H1 (cell line): ENCODE data around the gene CLEC16A. TPM values are rescaled to one million over a fixed set of nuclear protein-coding genes. Genes with fewer than 3 reads are reported as not detected.

Source experiments
- CTCF ChIA-PET: fragments of 300-600 bp; sonication (Branson Sonifier 250); formaldehyde crosslinking; loops from one replicate; lab custom pipeline; 2021; ENCODE audit not compliant: partially characterized antibody; lab: Charles Lee
- POLR2A ChIA-PET: fragments of 300-600 bp; sonication (Branson Sonifier 250); formaldehyde crosslinking; loops from one replicate; lab custom pipeline; 2021; ENCODE audit warnings: inconsistent platforms; ENCODE audit not compliant: partially characterized antibody; lab: Charles Lee
- DNase-seq, 2 experiments: peaks; one replicate each; pipeline versions ENCODE4 v3.0.0 to v3.0.0-alpha.2; 2010 to 2022; ENCODE audit warnings: low spot score in 2 of 2, low read depth in 1 of 2, mixed read lengths in 1 of 2
- FAIRE-seq: peaks from 2 replicates; lab custom pipeline; 2011; peaks lifted over from hg19 to GRCh38; lab: Jason Lieb, UNC
- H2AFZ ChIP-seq: 2 replicates; pipeline ENCODE4 v1.8.1; 2012; ENCODE audit warnings: low read length, inconsistent platforms
- H2AK5ac ChIP-seq: 2 replicates; pipeline ENCODE4 v1.6.1; 2013; ENCODE audit warnings: low read depth, low read length
- H2BK120ac ChIP-seq: replicated peaks from 2 replicates; pipeline ENCODE3; 2013; ENCODE audit warnings: low read depth, low read length, inconsistent platforms
- H2BK12ac ChIP-seq: 2 replicates; pipeline ENCODE4 v1.6.1; 2013; ENCODE audit warnings: low read depth, low read length
- H2BK15ac ChIP-seq: 2 replicates; pipeline ENCODE4 v1.6.1; 2013; ENCODE audit warnings: low read length
- H2BK20ac ChIP-seq: 2 replicates; pipeline ENCODE4 v1.6.1; 2013; ENCODE audit warnings: low read length
- H2BK5ac ChIP-seq: 2 replicates; pipeline ENCODE4 v1.6.1; 2013; ENCODE audit warnings: low read depth, low read length
- H3K14ac ChIP-seq: 2 replicates; pipeline ENCODE4 v1.6.1; 2013; ENCODE audit warnings: inconsistent platforms; ENCODE audit not compliant: insufficient read length
- H3K18ac ChIP-seq: 2 replicates; pipeline ENCODE4 v1.6.1; 2013; ENCODE audit warnings: low read length; ENCODE audit errors: extremely low read depth
- H3K23ac ChIP-seq: 2 replicates; pipeline ENCODE4 v1.6.1; 2013; ENCODE audit warnings: inconsistent platforms; ENCODE audit not compliant: insufficient read length
- H3K23me2 ChIP-seq: 2 replicates; pipeline ENCODE4 v1.6.1; 2013; ENCODE audit warnings: low read depth, low read length
- H3K27ac ChIP-seq: 2 replicates; pipeline ENCODE4 v1.6.1; 2011; ENCODE audit warnings: low read depth, low read length, inconsistent platforms
- H3K27me3 ChIP-seq, 4 experiments: replicated peaks in 1 of 4; 1 replicate in 1 of 4; 2 replicates in 3 of 4; pipeline versions ENCODE4 v1.6.1 to v1.8.1; 2011 to 2013; ENCODE audit warnings: low read length in 3 of 4, mild to moderate bottlenecking in 3 of 4, inconsistent platforms in 2 of 4, mixed read lengths in 2 of 4, moderate library complexity in 1 of 4; ENCODE audit not compliant: control insufficient read depth in 3 of 4, insufficient read depth in 3 of 4; ENCODE audit errors: extremely low read depth in 1 of 4
- H3K36me3 ChIP-seq, 4 experiments: 2 replicates each; pipeline versions ENCODE4 v1.6.1 to v1.8.1; 2011 to 2013; ENCODE audit warnings: mild to moderate bottlenecking in 4 of 4, low read length in 3 of 4, moderate library complexity in 2 of 4, control low read depth in 1 of 4, inconsistent platforms in 1 of 4; ENCODE audit not compliant: insufficient read depth in 4 of 4, control insufficient read depth in 2 of 4
- H3K4ac ChIP-seq: replicated peaks from 2 replicates; pipeline ENCODE3; 2013; ENCODE audit warnings: low read length, low read depth, mixed read lengths, inconsistent platforms; ENCODE audit not compliant: insufficient read length
- H3K4me1 ChIP-seq, 4 experiments: replicated peaks in 1 of 4; 1 replicate in 1 of 4; 2 replicates in 3 of 4; pipeline versions ENCODE4 v1.6.1 to v1.8.1; 2011 to 2013; ENCODE audit warnings: low read length in 3 of 4, inconsistent platforms in 2 of 4, mixed read lengths in 1 of 4; ENCODE audit not compliant: insufficient read depth in 4 of 4, control insufficient read depth in 3 of 4
- H3K4me2 ChIP-seq, 2 experiments: 2 replicates each; pipeline versions ENCODE4 v1.6.1 to v1.8.1; 2011 to 2013; ENCODE audit warnings: low read depth in 2 of 2, low read length in 2 of 2, control low read depth in 1 of 2, inconsistent platforms in 1 of 2, mild to moderate bottlenecking in 1 of 2; ENCODE audit not compliant: insufficient read depth in 1 of 2
- H3K4me3 ChIP-seq, 4 experiments: fragments of 200-600, 300-600 bp in 1 of 4; sonication (generic), shearing (Covaris generic), sonication (Bioruptor Twin) in 1 of 4; 2 replicates each; pipeline versions ENCODE4 v1.5.1 to v1.8.1; 2011 to 2016; ENCODE audit warnings: low read length in 4 of 4, low read depth in 3 of 4, control low read depth in 2 of 4, inconsistent platforms in 2 of 4, mild to moderate bottlenecking in 2 of 4, mixed read lengths in 1 of 4, moderate library complexity in 1 of 4; ENCODE audit not compliant: insufficient read depth in 2 of 4; ENCODE audit errors: extremely low read depth in 1 of 4
- H3K56ac ChIP-seq: replicated peaks from 2 replicates; pipeline ENCODE3; 2013; ENCODE audit warnings: low read depth, mild to moderate bottlenecking, mixed read lengths, low read length, inconsistent platforms; ENCODE audit not compliant: insufficient read length
- H3K79me1 ChIP-seq: 2 replicates; pipeline ENCODE4 v1.6.1; 2013; ENCODE audit warnings: low read depth, low read length, control low read depth
- H3K79me2 ChIP-seq, 2 experiments: 2 replicates each; pipeline versions ENCODE4 v1.6.1 to v1.8.1; 2012 to 2013; ENCODE audit warnings: low read length in 2 of 2, mild to moderate bottlenecking in 2 of 2, inconsistent platforms in 1 of 2; ENCODE audit not compliant: insufficient read depth in 2 of 2, control insufficient read depth in 1 of 2
- H3K9ac ChIP-seq, 4 experiments: replicated peaks in 1 of 4; 1 replicate in 1 of 4; 2 replicates in 3 of 4; pipeline versions ENCODE4 v1.6.1 to v1.8.1; 2011 to 2013; ENCODE audit warnings: low read depth in 3 of 4, low read length in 3 of 4, control low read depth in 2 of 4, mild to moderate bottlenecking in 2 of 4, moderate library complexity in 2 of 4, inconsistent platforms in 1 of 4; ENCODE audit errors: extremely low read depth in 1 of 4
- H3K9me3 ChIP-seq, 2 experiments: 2 replicates each; pipeline versions ENCODE4 v1.6.1 to v1.8.1; 2012 to 2013; ENCODE audit warnings: mild to moderate bottlenecking in 2 of 2, moderate library complexity in 2 of 2, control low read depth in 1 of 2, inconsistent platforms in 1 of 2, low read depth in 1 of 2, low read length in 1 of 2, mixed read lengths in 1 of 2; ENCODE audit not compliant: insufficient read depth in 2 of 2
- H4K20me1 ChIP-seq, 2 experiments: replicated peaks in 1 of 2; 2 replicates each; pipeline versions ENCODE3 to v1.8.1; 2011 to 2013; ENCODE audit warnings: inconsistent platforms in 2 of 2, low read length in 2 of 2, mild to moderate bottlenecking in 1 of 2; ENCODE audit not compliant: insufficient read depth in 2 of 2, control insufficient read depth in 1 of 2
- H4K5ac ChIP-seq: 2 replicates; pipeline ENCODE4 v1.6.1; 2013; ENCODE audit warnings: low read length, low read depth, mixed read lengths, inconsistent platforms; ENCODE audit not compliant: insufficient read length
- H4K8ac ChIP-seq: 2 replicates; pipeline ENCODE4 v1.8.0; 2013; ENCODE audit warnings: mild to moderate bottlenecking, moderate library complexity, low read length, inconsistent platforms; ENCODE audit not compliant: insufficient read depth; ENCODE audit errors: extremely low read depth
- H4K91ac ChIP-seq: replicated peaks from 2 replicates; pipeline ENCODE3; 2013; ENCODE audit warnings: low read length, mixed read lengths, inconsistent platforms; ENCODE audit not compliant: insufficient read length
- BCL11A ChIP-seq, 2 experiments: IDR thresholded peaks; one replicate each; pipeline ENCODE4 v1.6.1; 2011; ENCODE audit warnings: low read depth in 2 of 2, low read length in 2 of 2, mild to moderate bottlenecking in 2 of 2
- CEBPB ChIP-seq: IDR thresholded peaks from 2 replicates; pipeline ENCODE4 v1.6.1; 2012; ENCODE audit warnings: low read depth, low read length
- CTBP2 ChIP-seq: IDR thresholded peaks from 2 replicates; pipeline ENCODE4 v1.7.0; 2011; ENCODE audit warnings: borderline replicate concordance, mild to moderate bottlenecking, moderate library complexity, mixed read lengths, low read length; ENCODE audit not compliant: insufficient read depth, insufficient read length
- GABPA ChIP-seq: IDR thresholded peaks from 2 replicates; pipeline ENCODE4 v1.6.1; 2011; ENCODE audit warnings: mild to moderate bottlenecking, low read length, moderate library complexity, borderline replicate concordance; ENCODE audit not compliant: insufficient read depth
- MAFK ChIP-seq: IDR thresholded peaks from 2 replicates; pipeline ENCODE4 v1.6.1; 2012; ENCODE audit warnings: low read depth, mild to moderate bottlenecking, improper control_type of control experiment, low read length
- PHF8 ChIP-seq: fragments of 200-600 bp; sonication (generic); conservative IDR thresholded peaks from 2 replicates; pipeline ENCODE4 v1.7.1; 2012; ENCODE audit warnings: low read depth, mild to moderate bottlenecking, inconsistent platforms, low read length, moderate library complexity
- SAP30 ChIP-seq: fragments of 300-600 bp; sonication (generic); IDR thresholded peaks from 2 replicates; pipeline ENCODE4 v1.7.1; 2012; ENCODE audit warnings: low read length, moderate library complexity, mild to moderate bottlenecking, inconsistent platforms; ENCODE audit not compliant: insufficient read depth, insufficient replicate concordance
- SIN3A ChIP-seq, 2 experiments: IDR thresholded peaks in 1 of 2; conservative IDR thresholded peaks in 1 of 2; 2 replicates each; pipeline ENCODE4 v1.6.1; 2011 to 2012; ENCODE audit warnings: low read length in 2 of 2, improper control_type of control experiment in 1 of 2, low read depth in 1 of 2, mild to moderate bottlenecking in 1 of 2
- SIRT6 ChIP-seq: IDR thresholded peaks from one replicate; pipeline ENCODE4 v1.7.1; 2012; ENCODE audit warnings: low read length, inconsistent platforms
- TAF1 ChIP-seq: IDR thresholded peaks from 2 replicates; pipeline ENCODE4 v1.6.1; 2011; ENCODE audit warnings: mild to moderate bottlenecking, low read depth, low read length
- TBP ChIP-seq: IDR thresholded peaks from 2 replicates; pipeline ENCODE4 v1.6.1; 2011; ENCODE audit warnings: low read depth, low read length, improper control_type of control experiment
- WGBS, 2 experiments: shearing (Covaris generic) in 1 of 2; methylation state at CpG; one replicate each; pipeline versions ENCODE4 v1.1.6 to v1.1.7; 2013 to 2015; ENCODE audit warnings: low lambda C conversion rate in 2 of 2, mixed read lengths in 2 of 2, inconsistent platforms in 1 of 2, low coverage in 1 of 2, missing lambda C conversion rate in 1 of 2; ENCODE audit not compliant: insufficient replicate concordance in 2 of 2, insufficient coverage in 1 of 2, insufficient read length in 1 of 2; ENCODE audit errors: extremely low coverage in 1 of 2, missing lambda C conversion rate in 1 of 2; 5-methylcytosine and 5-hydroxymethylcytosine counted together
- polyA plus RNA-seq, 7 experiments: library from polyadenylated mRNA; depleted of rRNA in 3 of 7; stranded (reverse) in 5 of 7; unstranded in 2 of 7; fragments of >200 nt in 5 of 7; fragments of 200-250 nt in 2 of 7; gene quantifications; 1 replicate in 5 of 7; 2 replicates in 1 of 7; 4 replicates in 1 of 7; pipeline versions ENCODE4 v1.2.1 to v1.2.3, GENCODE V29; 2011 to 2013; ENCODE audit warnings: missing spikeins in 2 of 7, mixed read lengths in 2 of 7
- total RNA-seq: library from RNA; stranded (reverse); fragmentation: NEBNext Ultra II Directional; extraction: Animal tissue kit (Norgen Biotek cat#: 25700); gene quantifications from 2 replicates; pipeline ENCODE4 v1.2.1, GENCODE V29; 2021

The CLEC16A gene
- total and polyA plus RNA-seq, 2 of the 8 experiments (the other 6 are each of a cell fraction or from before 2014, with no cell fraction given) = 7.6 to 19.3 TPM

DNA sequence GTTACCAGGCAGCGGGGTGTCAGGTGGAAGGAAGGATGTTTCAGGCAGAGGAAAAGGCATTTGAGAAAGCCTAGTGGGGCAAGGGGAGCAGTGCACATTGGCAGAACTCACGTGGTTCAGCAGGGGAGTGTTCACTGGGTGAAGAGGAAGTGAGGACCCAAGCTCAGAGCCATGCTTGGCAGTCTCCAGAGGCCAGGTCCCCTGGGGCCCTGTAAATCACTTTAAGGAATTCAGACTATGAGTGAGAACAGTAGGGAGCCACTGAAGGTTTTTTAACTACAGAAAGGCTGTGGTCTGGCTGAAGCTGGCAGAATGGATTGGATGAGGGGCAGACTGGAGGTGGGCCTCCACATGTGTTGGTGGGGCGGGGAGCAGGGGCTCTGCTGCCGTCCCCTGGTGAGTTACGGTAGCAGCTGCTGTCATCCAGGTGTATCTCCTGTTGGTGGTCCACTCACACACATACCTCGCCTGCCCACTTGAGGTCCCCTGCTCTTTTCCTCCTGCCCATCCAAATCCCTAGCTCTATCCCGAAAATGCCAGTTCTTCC, 5.1 kb downstream of the CLEC16A start:
- Histone ChIP-seq H3K23me2 (no peaks in the 10 kb centered on the region; the same call in 1 of the 2 replicates), H2AK5ac (no peak overlapping the region; the same call in 1 of the 2 replicates), H3K56ac (no peak overlapping the region), H2BK120ac (no peak overlapping the region), H3K4me3 (no peak overlapping the region), H2BK12ac (0 out of 2 replicates have a peak overlapping the region, but pooled peaks have one; percentile 2), H3K27ac (no peak overlapping the region), H2AFZ (no peak overlapping the region), H4K91ac (no peak overlapping the region), H3K18ac (no peak overlapping the region), H3K14ac (no peak overlapping the region), H3K36me3 (no peaks in the 10 kb centered on the region), H3K79me1 (peaks cover 4% of the 10 kb centered on the region; the same call in 1 of the 2 replicates), H3K9ac (no peak overlapping the region), H3K4me1 (peaks cover 20 to 39% (median 27%) of the 10 kb centered on the region in 4 experiments), H2BK15ac (peak overlapping the region; percentile 53; the same call in 1 of the 2 replicates), H3K4ac (no peak overlapping the region), H3K27me3 (no peaks in the 10 kb centered on the region), H4K20me1 (peaks cover 0 to 10% of the 10 kb centered on the region in 2 experiments), H4K5ac (no peak overlapping the region), H2BK5ac (0 out of 2 replicates have a peak overlapping the region, but pooled peaks have one; percentile 27), H3K23ac (no peak overlapping the region), H4K8ac (no peak overlapping the region), H2BK20ac (no peak overlapping the region), H3K4me2 (peak overlapping the region; percentile 28 to 31; a peak in 3 of 4 replicates), H3K79me2 (peaks cover 0 to 54% of the 10 kb centered on the region in 2 experiments; a peak in 2 of 4 replicates), H3K9me3 (no peaks in the 10 kb centered on the region)
- FAIRE-seq (no peak), DNase-seq (peak; percentile 46 to 63)
- 40% methylated on average over 7 of the region's 7 CpGs; no CpG with 5 or more reads in 1 of the 2 experiments for WGBS, 2 experiments
- POLR2A ChIA-PET = interaction anchor here (0.7 to 2.9 kb wide), 5 partner anchors 8 to 457 kb away, joined by 3 to 11 read pairs (median 3); no protein-coding TSS in a partner anchor
- CTCF ChIA-PET = interaction anchor here (0.6 to 7.8 kb wide), 14 partner anchors 9 to 422 kb away, joined by 3 to 117 read pairs (median 4); no protein-coding TSS in a partner anchor
- TF ChIP-seq GABPA (no peak), SIN3A (conservative IDR thresholded peaks at IDR 0.05 in 1 of 2, IDR thresholded peaks at IDR 0.05 in 1 of 2; ENCODE audit: low read depth in 1 of 2, low read length in 2 of 2) (peak in 1 of 2 experiments; percentile 64; a peak in 2 of 4 replicates), BCL11A (IDR thresholded peaks at IDR 0.05; ENCODE audit: low read depth in 2 of 2, low read length in 2 of 2) (no peak), SAP30 (no peak), PHF8 (no peak), CTBP2 (peak; percentile 67), MAFK (no peak), CEBPB (no peak), TAF1 (no peak), TBP (no peak), SIRT6 (no peak)
